H1 (cell line): ENCODE measurements around the gene GLE1. TPM values are rescaled to one million over a fixed set of nuclear protein-coding genes. Genes with fewer than 3 reads are reported as not detected.

Source experiments
- EGR1 ChIP-seq: IDR thresholded peaks from 2 replicates; pipeline ENCODE4 v1.6.1; 2011; ENCODE audit warnings: low read depth, low read length, borderline replicate concordance
- polyA plus RNA-seq, 7 experiments: library from polyadenylated mRNA; depleted of rRNA in 3 of 7; stranded (reverse) in 5 of 7; unstranded in 2 of 7; fragments of >200 nt in 5 of 7; fragments of 200-250 nt in 2 of 7; gene quantifications; 1 replicate in 5 of 7; 2 replicates in 1 of 7; 4 replicates in 1 of 7; pipeline versions ENCODE4 v1.2.1 to v1.2.3, GENCODE V29; 2011 to 2013; ENCODE audit warnings: missing spikeins in 2 of 7, mixed read lengths in 2 of 7
- total RNA-seq: library from RNA; stranded (reverse); fragmentation: NEBNext Ultra II Directional; extraction: Animal tissue kit (Norgen Biotek cat#: 25700); gene quantifications from 2 replicates; pipeline ENCODE4 v1.2.1, GENCODE V29; 2021

Gene GLE1
- total and polyA plus RNA-seq, 2 of the 8 experiments (the other 6 are each of a cell fraction or from before 2014, with no cell fraction given), result 9.6 to 14.9 TPM

DNA sequence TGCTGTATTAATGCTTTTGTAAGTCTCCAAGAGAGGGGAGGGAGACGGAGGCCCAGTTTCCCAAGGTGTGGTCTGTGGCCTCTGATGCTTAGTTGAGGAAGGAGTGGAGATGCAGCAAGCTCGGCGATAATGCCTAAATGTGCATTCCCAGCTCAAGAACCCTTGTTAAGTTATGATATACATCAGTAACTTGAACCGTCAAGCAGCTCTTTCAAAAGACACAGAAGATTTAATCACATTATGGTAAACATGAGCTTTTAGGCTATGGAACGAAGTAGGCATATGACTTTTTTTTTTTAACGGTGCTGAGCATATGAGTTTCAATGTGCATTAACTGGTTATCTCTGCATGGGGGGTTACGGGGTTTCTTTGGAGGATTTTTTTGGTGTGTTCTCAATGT lies 22.3 kb upstream of the GLE1 start (continued):
- no peak for TF ChIP-seq EGR1
- TF ChIP-seq, all 59 proteins: peak for 0
